HUES6 (cell line): Measurements from ENCODE around the gene MLH3.

Experiments used
- H3K27ac ChIP-seq: 2 replicates; pipeline ENCODE4 v1.7.0; 2013; ENCODE audit warnings: low read depth, mild to moderate bottlenecking, low read length, inconsistent platforms
- H3K27me3 ChIP-seq: 2 replicates; pipeline ENCODE4 v1.6.1; 2013; ENCODE audit warnings: low read length; ENCODE audit not compliant: control insufficient read depth, insufficient read depth
- H3K36me3 ChIP-seq: 2 replicates; pipeline ENCODE4 v1.6.1; 2013; ENCODE audit warnings: low read length; ENCODE audit not compliant: control insufficient read depth, insufficient read depth
- H3K4me1 ChIP-seq: 2 replicates; pipeline ENCODE4 v1.6.1; 2013; ENCODE audit warnings: low read length; ENCODE audit not compliant: control insufficient read depth, insufficient read depth
- H3K4me3 ChIP-seq: 2 replicates; pipeline ENCODE4 v1.5.1; 2013; ENCODE audit warnings: low read depth, low read length
- H3K9ac ChIP-seq: one replicate; pipeline ENCODE4 v1.6.1; 2013; ENCODE audit warnings: mild to moderate bottlenecking, low read length
- H3K9me3 ChIP-seq: 2 replicates; pipeline ENCODE4 v1.6.1; 2013; ENCODE audit warnings: low read depth, low read length; ENCODE audit not compliant: control insufficient read depth, insufficient read depth

MLH3 gene

GRCh38 chr14:75025876-75026275 is 25.4 kb downstream of the MLH3 start:
- Histone ChIP-seq H3K4me3 (no peak overlapping the region), H3K4me1 (no peaks in the 10 kb centered on the region), H3K27ac (no peak overlapping the region), H3K9me3 (no peaks in the 10 kb centered on the region), H3K36me3 (peaks cover 30% of the 10 kb centered on the region), H3K9ac (no peak overlapping the region), H3K27me3 (no peaks in the 10 kb centered on the region)

- Histone ChIP-seq H3K4me1 (no peaks in the 10 kb centered on the region), H3K27ac (no peak overlapping the region), H3K9ac (no peak overlapping the region), H3K36me3 (peaks cover 28% of the 10 kb centered on the region), H3K4me3 (no peak overlapping the region), H3K27me3 (no peaks in the 10 kb centered on the region), H3K9me3 (no peaks in the 10 kb centered on the region)
Measured at GRCh38 chr14:75025082-75025481, 26.2 kb downstream of the MLH3 start.

DNA sequence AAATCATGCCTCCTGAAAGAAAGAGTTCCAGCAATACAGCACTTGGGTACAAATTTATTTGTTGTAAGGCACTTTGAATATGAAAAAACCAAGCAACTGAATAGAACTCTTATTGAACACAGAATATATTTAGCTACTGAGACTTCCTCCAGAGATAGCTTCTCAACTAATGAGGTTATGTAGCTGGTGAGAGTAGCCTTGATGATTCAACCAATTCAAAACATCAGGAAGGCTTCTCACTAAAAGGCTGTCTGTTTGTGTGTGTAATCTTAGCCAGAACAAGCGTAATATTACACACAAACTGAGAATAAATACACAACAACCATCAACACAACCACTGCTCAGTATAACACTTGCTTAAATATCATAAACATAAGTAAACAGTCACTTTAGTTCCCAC is 28.2 kb downstream of the MLH3 start:
- Histone ChIP-seq H3K27ac (no peak overlapping the region), H3K4me3 (no peak overlapping the region), H3K9me3 (no peaks in the 10 kb centered on the region), H3K9ac (no peak overlapping the region), H3K27me3 (no peaks in the 10 kb centered on the region), H3K4me1 (no peaks in the 10 kb centered on the region), H3K36me3 (peaks cover 39% of the 10 kb centered on the region)

GRCh38 chr14:75022655-75023054 is 28.6 kb downstream of the MLH3 start:
- Histone ChIP-seq H3K36me3 (peaks cover 41% of the 10 kb centered on the region), H3K9ac (no peak overlapping the region), H3K4me1 (no peaks in the 10 kb centered on the region), H3K27ac (no peak overlapping the region), H3K9me3 (no peaks in the 10 kb centered on the region), H3K4me3 (no peak overlapping the region), H3K27me3 (no peaks in the 10 kb centered on the region)

- Histone ChIP-seq H3K9ac (no peak overlapping the region), H3K36me3 (peaks cover 67% of the 10 kb centered on the region), H3K27ac (no peak overlapping the region), H3K9me3 (no peaks in the 10 kb centered on the region), H3K4me3 (no peak overlapping the region), H3K4me1 (no peaks in the 10 kb centered on the region), H3K27me3 (no peaks in the 10 kb centered on the region)
Measured at GRCh38 chr14:75018694-75019093, 32.6 kb downstream of the MLH3 start.

- no peaks in the 10 kb centered on the region for H3K9me3 ChIP-seq
- no peak overlapping the region for H3K4me3 ChIP-seq
- H3K9ac ChIP-seq, result no peak overlapping the region
- peaks cover 64% of the 10 kb centered on the region for H3K36me3 ChIP-seq
- no peak overlapping the region for H3K27ac ChIP-seq
- H3K27me3 ChIP-seq, result no peaks in the 10 kb centered on the region
- H3K4me1 ChIP-seq, result no peaks in the 10 kb centered on the region
Measured at GRCh38 chr14:75016815-75017214, 34.5 kb downstream of the MLH3 start.

GRCh38 chr14:75015496-75015895 is 35.8 kb downstream of the MLH3 start:
- Histone ChIP-seq H3K36me3 (peaks cover 66% of the 10 kb centered on the region), H3K4me1 (no peaks in the 10 kb centered on the region), H3K4me3 (no peak overlapping the region), H3K9ac (no peak overlapping the region), H3K27ac (no peak overlapping the region), H3K27me3 (no peaks in the 10 kb centered on the region), H3K9me3 (no peaks in the 10 kb centered on the region)

DNA sequence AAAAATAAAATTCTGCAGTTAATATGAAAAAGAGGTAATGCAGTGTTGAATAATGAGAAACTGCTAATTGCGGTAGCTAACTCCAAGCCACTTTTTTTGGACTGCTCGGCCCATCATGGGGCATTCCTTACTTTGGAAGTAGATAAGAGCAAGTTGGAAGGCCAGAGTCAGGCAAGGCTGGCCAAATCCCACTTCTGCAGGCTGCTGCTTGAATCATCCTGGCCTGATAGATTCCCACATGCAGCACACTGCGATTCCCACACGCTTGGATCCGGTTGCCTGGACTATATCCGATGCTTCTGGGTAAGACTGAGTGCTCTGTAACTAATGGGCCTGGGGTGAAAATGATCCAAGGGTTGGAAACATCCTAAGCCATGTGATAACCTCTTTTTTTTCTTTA is 38.0 kb downstream of the MLH3 start:
- no peak overlapping the region for H3K9ac ChIP-seq
- H3K4me3 ChIP-seq, result no peak overlapping the region
- H3K27ac ChIP-seq, result no peak overlapping the region
- H3K27me3 ChIP-seq, result no peaks in the 10 kb centered on the region
- H3K9me3 ChIP-seq, result no peaks in the 10 kb centered on the region
- no peaks in the 10 kb centered on the region for H3K4me1 ChIP-seq
- H3K36me3 ChIP-seq, result peaks cover 71% of the 10 kb centered on the region

DNA sequence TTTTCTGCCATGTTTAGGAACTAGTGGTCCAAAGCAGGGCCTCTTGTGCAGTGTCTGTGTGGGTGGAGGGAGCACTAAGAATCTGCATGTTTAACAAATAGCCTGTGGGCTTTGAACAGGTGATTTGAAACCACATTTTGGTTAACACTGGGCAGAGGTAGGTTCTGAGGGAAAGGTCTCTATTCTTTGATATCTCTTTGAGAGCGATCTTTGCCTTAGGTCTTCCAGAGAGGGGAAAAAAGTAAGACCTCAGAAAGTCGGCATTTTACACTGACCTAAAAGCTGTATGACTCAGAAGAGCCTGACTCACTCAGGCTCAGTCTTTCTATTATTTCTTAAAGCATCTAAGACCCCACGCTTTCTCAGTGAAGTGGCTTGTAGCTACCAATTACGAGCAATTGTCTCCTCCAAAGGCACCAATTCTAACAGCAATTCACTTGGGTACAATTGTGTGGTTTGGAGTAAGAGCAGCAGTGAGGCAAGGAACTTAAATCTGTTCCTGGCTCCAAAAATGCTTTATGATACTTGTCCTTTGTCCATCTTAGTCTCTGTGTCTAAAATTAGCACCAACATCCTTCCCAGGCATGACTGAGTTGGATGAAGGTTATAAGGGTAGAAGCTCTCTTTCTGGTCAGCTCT is 39.8 kb downstream of the MLH3 start:
- Histone ChIP-seq H3K9me3 (no peaks in the 10 kb centered on the region), H3K36me3 (peaks cover 79% of the 10 kb centered on the region), H3K27me3 (no peaks in the 10 kb centered on the region), H3K9ac (no peak overlapping the region), H3K4me1 (no peaks in the 10 kb centered on the region), H3K4me3 (no peak overlapping the region), H3K27ac (no peak overlapping the region)

DNA sequence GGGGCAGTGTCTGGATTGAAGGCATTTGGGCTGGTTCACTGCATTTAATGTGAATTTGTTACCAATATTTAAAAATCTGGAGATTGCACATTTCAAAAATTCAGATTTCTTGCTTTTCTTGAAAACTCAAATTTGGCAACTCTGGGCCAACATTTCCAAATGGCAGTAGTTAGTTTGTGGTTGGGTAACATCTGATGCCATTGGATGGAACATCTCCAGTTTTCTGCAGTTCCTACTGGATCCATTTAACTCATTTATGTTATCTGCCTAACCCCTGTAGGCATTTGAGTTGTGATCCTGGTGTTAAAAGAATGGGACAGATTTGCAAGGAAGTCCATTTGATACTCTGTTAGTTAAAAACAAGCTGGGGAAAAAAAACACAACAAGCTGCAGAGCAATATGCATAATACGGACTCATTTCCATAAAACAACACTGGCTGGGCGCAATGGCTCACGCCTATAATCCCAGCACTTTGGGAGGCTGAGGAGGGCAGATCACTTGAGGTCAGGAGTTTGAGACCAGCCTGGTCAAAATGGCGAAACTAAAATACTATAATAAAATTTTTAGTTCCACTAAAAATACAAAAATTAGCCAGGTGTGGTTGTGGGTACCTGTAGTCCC is 40.7 kb downstream of the MLH3 start:
- Histone ChIP-seq H3K4me1 (no peaks in the 10 kb centered on the region), H3K27ac (no peak overlapping the region), H3K4me3 (no peak overlapping the region), H3K9me3 (no peaks in the 10 kb centered on the region), H3K36me3 (peaks cover 79% of the 10 kb centered on the region), H3K27me3 (no peaks in the 10 kb centered on the region), H3K9ac (no peak overlapping the region)

DNA sequence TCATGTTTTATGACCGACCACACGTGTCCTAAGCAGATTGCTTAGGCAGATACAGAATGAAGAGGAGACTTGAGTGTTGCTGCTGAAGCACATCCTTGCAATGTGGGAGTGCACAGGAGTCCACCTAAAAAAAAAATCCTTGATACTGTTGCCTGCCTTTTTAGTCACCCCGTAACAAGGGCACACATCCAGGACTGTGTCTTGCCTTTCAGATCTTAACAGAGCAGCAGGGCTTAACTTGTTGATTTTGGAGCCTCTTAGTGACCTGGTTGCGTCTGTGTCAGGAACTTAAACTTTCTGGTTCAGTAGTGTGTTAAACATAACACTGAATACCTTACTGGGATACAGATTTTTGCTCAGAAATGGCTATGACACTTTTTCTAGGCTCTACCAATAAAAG is 42.1 kb downstream of the MLH3 start:
- no peaks in the 10 kb centered on the region for H3K9me3 ChIP-seq
- H3K4me3 ChIP-seq, result no peak overlapping the region
- peaks cover 72% of the 10 kb centered on the region for H3K36me3 ChIP-seq
- H3K4me1 ChIP-seq, result peaks cover 1% of the 10 kb centered on the region; the same call in 1 of the 2 replicates
- H3K9ac ChIP-seq, result no peak overlapping the region
- no peak overlapping the region for H3K27ac ChIP-seq
- H3K27me3 ChIP-seq, result no peaks in the 10 kb centered on the region
